ENCODE results near the gene CMSS1. TPM values are rescaled to one million over a fixed set of nuclear protein-coding genes. Genes with fewer than 3 reads are reported as not detected.

The CMSS1 gene
- total and polyA plus RNA-seq, 2 of the 13 experiments (the other 11 are each of a cell fraction or from before 2014, with no cell fraction given) = 6.4 to 48.7 TPM

DNA sequence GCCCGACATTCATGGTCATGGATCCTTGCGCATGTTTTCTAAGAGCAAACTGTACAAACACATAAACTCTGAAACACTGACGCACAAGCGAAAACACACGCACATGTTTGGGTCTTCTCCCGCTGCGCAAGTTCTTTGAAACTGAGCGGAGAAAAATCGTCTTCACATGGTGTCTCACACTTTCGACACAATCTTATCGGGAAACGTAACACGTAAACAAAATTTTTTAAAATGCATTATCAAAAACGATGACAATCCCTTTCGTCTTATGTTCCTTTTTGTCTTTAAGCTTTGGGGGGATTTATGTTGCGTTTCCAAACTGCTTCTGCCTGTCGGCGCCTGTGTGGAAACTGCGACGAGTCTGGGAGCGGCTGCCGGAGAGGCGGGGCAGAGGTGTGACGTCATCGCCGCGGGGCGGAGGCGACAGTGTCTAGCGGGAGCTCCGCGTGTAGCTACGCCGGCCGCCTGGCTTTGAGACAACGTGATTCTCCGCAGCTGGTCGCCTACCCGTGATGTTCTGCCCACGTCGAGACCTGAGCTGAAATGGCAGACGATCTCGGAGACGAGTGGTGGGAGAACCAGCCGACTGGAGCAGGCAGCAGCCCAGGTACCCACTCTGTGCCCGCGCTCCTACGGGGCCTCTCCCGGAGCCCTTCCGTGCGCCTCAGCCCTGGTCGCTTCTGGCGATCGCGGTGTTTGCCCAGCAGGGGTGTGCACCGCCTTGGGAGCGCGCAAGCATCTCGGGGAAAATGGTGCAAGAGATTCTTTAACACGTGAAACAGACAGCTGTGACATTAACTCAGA lies at the start of gene CMSS1 (continued):
- TF ChIP-seq HNRNPL (IDR thresholded peaks at IDR 0.05; ENCODE audit: low read depth, low read length) (0 out of 2 replicates have a peak, but pooled peaks have one; percentile 74), ZNF329 (CRISPR knock-in tag; IDR thresholded peaks at IDR 0.05; ENCODE audit: low read depth) (peak; percentile 65; the same call in 1 of the 2 replicates), SPEN (CRISPR knock-in tag; IDR thresholded peaks at IDR 0.05; ENCODE audit: low read depth) (peak; percentile 89), ZNF564 (CRISPR knock-in tag; IDR thresholded peaks at IDR 0.05) (no peak; the same call in 1 of the 2 replicates), KDM4B (CRISPR knock-in tag; IDR thresholded peaks at IDR 0.05) (no peak), RXRB (CRISPR knock-in tag; IDR thresholded peaks at IDR 0.05; ENCODE audit: borderline replicate concordance) (peak; percentile 41), ZNF75D (CRISPR knock-in tag; IDR thresholded peaks at IDR 0.05; ENCODE audit: borderline replicate concordance) (no peak), CENPX (CRISPR knock-in tag; IDR thresholded peaks at IDR 0.05) (no peak), ATRX (CRISPR knock-in tag; IDR thresholded peaks at IDR 0.05; ENCODE audit: borderline replicate concordance) (no peak), ZNF678 (CRISPR knock-in tag; IDR thresholded peaks at IDR 0.05) (0 out of 2 replicates have a peak, but pooled peaks have one; percentile 42), GZF1 (CRISPR knock-in tag; IDR thresholded peaks at IDR 0.05) (no peak), ZKSCAN1 (IDR thresholded peaks at IDR 0.05; ENCODE audit: low read length) (no peak), ZNF383 (CRISPR knock-in tag; IDR thresholded peaks at IDR 0.05; ENCODE audit: borderline replicate concordance) (no peak)
- TF ChIP-seq, protein P1, sequence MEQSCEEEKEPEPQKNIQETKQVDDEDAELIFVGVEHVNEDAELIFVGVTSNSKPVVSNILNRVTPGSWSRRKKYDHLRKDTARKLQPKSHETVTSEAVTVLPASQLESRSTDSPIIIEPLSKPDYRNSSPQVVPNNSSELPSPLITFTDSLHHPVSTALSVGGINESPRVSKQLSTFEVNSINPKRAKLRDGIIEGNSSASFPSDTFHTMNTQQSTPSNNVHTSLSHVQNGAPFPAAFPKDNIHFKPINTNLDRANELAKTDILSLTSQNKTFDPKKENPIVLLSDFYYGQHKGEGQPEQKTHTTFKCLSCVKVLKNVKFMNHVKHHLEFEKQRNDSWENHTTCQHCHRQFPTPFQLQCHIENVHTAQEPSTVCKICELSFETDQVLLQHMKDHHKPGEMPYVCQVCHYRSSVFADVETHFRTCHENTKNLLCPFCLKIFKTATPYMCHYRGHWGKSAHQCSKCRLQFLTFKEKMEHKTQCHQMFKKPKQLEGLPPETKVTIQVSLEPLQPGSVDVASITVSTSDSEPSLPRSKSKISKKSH (CRISPR knock-in tag; IDR thresholded peaks at IDR 0.05; ENCODE audit: borderline replicate concordance) = peak; percentile 90
- TF ChIP-seq, protein P2, sequence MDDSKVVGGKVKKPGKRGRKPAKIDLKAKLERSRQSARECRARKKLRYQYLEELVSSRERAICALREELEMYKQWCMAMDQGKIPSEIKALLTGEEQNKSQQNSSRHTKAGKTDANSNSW (CRISPR knock-in tag; IDR thresholded peaks at IDR 0.05; ENCODE audit: borderline replicate concordance) = no peak
- TF ChIP-seq, protein P3, sequence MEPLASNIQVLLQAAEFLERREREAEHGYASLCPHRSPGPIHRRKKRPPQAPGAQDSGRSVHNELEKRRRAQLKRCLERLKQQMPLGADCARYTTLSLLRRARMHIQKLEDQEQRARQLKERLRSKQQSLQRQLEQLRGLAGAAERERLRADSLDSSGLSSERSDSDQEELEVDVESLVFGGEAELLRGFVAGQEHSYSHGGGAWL (CRISPR knock-in tag; IDR thresholded peaks at IDR 0.05) = peak; percentile 69; the same call in 1 of the 2 replicates
- TF ChIP-seq, protein P4, sequence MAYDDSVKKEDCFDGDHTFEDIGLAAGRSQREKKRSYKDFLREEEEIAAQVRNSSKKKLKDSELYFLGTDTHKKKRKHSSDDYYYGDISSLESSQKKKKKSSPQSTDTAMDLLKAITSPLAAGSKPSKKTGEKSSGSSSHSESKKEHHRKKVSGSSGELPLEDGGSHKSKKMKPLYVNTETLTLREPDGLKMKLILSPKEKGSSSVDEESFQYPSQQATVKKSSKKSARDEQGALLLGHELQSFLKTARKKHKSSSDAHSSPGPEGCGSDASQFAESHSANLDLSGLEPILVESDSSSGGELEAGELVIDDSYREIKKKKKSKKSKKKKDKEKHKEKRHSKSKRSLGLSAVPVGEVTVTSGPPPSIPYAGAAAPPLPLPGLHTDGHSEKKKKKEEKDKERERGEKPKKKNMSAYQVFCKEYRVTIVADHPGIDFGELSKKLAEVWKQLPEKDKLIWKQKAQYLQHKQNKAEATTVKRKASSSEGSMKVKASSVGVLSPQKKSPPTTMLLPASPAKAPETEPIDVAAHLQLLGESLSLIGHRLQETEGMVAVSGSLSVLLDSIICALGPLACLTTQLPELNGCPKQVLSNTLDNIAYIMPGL (CRISPR knock-in tag; IDR thresholded peaks at IDR 0.05; ENCODE audit: borderline replicate concordance in 1 of 2, low read depth in 1 of 2) = peak; percentile 56 to 65; a peak in 3 of 4 replicates
- TF ChIP-seq, protein P5, sequence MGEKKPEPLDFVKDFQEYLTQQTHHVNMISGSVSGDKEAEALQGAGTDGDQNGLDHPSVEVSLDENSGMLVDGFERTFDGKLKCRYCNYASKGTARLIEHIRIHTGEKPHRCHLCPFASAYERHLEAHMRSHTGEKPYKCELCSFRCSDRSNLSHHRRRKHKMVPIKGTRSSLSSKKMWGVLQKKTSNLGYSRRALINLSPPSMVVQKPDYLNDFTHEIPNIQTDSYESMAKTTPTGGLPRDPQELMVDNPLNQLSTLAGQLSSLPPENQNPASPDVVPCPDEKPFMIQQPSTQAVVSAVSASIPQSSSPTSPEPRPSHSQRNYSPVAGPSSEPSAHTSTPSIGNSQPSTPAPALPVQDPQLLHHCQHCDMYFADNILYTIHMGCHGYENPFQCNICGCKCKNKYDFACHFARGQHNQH (CRISPR knock-in tag; IDR thresholded peaks at IDR 0.05) = peak; percentile 70
- TF ChIP-seq, protein P6, sequence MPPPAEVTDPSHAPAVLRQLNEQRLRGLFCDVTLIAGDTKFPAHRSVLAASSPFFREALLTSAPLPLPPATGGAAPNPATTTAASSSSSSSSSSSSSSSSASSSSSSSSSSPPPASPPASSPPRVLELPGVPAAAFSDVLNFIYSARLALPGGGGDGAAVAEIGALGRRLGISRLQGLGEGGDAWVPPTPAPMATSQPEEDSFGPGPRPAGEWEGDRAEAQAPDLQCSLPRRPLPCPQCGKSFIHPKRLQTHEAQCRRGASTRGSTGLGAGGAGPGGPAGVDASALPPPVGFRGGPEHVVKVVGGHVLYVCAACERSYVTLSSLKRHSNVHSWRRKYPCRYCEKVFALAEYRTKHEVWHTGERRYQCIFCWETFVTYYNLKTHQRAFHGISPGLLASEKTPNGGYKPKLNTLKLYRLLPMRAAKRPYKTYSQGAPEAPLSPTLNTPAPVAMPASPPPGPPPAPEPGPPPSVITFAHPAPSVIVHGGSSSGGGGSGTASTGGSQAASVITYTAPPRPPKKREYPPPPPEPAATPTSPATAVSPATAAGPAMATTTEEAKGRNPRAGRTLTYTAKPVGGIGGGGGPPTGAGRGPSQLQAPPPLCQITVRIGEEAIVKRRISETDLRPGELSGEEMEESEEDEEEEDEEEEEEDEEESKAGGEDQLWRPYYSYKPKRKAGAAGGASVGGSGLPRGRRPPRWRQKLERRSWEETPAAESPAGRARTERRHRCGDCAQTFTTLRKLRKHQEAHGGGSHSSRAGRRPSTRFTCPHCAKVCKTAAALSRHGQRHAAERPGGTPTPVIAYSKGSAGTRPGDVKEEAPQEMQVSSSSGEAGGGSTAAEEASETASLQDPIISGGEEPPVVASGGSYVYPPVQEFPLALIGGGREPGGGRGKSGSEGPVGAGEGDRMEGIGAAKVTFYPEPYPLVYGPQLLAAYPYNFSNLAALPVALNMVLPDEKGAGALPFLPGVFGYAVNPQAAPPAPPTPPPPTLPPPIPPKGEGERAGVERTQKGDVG (CRISPR knock-in tag; IDR thresholded peaks at IDR 0.05; ENCODE audit: borderline replicate concordance) = peak; percentile 67; the same call in 1 of the 2 replicates

All from HepG2 (cell line).